Measurements from ENCODE around the gene PUS10.
"Not testable (repeated sequence)": the region's sequence is repeated elsewhere in the genome, so short reads cannot be mapped to it uniquely, and the experiment has no call there.

PUS10 gene

DNA sequence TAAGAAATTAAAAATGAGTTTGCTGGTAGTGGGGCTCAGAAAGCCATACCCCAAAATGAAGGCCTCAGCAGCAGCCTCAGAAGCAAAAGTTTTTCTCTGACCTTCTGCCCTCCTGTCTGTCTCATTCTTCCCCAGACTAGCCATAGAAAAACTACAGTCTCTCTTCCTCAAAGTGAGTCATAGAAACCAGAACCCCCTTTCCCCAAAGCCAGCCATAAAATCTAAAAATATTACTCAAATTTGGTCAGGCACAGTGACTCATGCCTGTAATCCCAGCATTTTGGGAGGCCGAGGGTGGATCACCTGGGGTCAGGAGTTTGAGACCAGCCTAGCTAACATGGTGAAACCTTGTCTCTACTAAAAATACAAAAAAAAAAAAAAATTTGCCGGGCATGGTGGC lies 5.8 kb downstream of the PUS10 start:
- DNase-seq = peak; percentile 78 to 90 (median 88)

GRCh38 chr2:61011678-61012077 lies 6.4 kb downstream of the PUS10 start:
- DNase-seq = peak in 2 of 3 donors; percentile 26 to 31

- DNase-seq = no peak
Measured at GRCh38 chr2:61009355-61009754, 8.7 kb downstream of the PUS10 start.

- peak in 1 of 3 donors; percentile 31 for DNase-seq
Measured at GRCh38 chr2:61006486-61007105, 11.5 kb downstream of the PUS10 start.

DNA sequence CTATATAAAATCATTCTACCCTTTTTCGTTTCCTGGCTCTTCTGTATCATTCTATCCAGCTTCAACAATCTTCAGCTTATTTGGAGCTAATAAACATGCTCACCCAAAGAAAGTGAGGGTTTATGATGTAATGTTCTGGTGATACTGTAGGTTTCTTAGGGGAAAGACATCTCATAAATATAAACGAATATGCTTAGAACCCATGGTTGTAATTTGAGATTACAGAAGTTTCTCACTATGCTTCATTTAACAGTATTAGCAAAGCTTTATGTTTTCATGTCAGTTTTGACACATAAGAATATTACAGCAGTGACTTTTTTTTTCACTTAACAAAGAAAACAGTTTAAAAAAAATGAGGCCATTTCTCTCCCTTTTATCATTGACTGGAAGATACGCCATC lies 12.3 kb downstream of the PUS10 start:
- DNase-seq = no peak

DNA sequence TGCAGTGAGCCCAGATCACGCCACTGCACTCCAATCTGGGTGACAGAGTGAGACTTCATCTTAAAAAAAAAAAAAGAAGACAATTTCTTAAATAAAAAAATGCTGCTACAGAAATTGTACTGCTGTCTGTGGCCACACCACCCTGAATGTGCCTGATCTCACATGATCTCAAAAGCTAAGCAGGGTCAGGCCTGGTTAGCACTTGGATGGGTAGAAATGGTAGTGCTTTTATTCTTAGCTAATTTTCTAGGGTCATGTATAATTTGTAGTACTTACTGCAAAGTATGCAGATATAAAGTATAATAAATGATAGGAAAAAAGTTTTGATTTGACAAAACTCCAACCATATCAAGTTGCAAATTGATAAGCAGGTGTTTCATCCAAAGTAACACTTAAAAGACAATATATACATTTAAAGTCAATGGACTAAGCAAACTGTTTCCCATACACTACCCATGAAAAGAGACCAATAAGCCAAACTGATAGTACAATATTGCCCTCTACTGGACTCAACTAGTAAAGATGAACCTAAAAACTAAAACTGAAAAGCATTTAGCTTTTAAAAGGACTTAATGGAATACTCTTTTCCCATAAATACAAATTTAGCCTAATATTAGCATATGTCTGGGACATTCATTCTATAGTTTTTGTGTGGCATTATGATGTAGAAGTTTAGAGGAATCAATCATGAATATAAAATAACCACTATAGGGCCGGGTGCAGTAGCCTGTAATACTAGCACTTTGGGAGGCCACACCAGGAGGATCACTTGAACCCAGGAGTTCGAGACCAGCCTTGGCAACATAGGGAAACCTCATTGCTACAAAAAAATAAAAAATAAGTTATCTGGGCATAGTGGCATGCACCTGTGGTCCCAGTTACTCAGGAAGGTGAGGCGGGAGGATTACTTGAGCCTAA lies 19.2 kb downstream of the PUS10 start:
- peak; percentile 64 to 85 (median 79) for DNase-seq

DNA sequence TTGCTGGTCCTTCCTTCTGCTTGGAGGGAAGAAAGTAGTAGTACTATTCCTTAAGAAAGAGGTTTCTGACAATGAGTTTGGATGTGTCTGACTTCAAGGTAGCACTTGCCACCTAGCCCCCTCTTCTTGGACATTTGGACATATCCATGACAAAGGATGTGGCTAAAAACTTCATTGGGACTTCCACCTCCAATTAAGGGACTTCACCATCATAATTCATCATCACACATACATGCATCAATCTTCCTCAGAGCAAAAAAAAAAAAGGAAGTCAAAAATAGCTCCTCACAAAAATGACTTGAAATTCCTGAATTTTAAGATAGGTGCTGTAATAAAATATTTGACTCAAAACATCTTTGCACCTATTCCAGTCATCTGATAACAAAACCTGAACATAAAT lies 23.9 kb downstream of the PUS10 start:
- DNase-seq = peak in 2 of 3 donors; percentile 42 to 54

DNA sequence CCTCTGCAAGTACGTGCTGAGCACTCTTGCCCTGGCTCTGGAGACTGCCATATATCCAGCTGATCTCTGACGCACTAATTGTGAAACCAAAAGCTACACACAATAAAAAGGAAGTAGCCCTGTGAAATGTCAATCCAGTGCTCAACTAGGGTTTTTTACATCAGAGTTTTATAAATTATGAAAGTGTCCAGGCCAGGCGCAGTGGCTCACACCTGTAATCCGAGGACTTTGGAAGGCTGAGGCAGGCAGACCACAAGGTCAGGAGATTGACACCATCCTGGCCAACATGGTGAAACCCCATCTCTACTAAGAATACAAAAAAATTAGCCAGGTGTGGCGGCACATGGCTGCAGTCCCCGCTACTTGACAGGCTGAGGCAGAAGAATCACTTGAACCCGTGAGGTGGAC lies 25.1 kb downstream of the PUS10 start:
- peak; percentile 84 to 94 (median 93) for DNase-seq

GRCh38 chr2:60991644-60992043 lies 26.4 kb downstream of the PUS10 start:
- no peak for DNase-seq

- no peak for DNase-seq
Measured at GRCh38 chr2:60989259-60989658, 28.8 kb downstream of the PUS10 start.

DNA sequence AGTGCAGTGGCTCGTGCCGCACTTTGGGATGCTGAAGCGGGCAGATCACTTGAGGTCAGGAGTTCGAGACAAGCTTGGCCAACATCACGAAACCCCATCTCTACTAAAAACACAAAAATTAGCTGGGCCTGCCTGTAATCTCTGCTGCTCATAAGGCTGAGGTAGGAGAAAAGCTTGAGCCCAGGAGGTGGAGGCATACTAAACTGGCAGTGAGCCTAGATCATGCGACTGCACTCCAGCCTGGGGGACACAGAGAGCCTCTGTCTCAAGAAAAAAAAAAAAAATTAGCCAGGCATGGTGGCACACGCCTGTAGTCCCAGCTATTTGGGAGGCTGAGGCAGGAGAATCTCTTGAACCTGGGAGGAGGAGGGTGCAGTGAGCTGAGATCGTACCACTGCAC lies 30.4 kb downstream of the PUS10 start:
- not testable (repeated sequence) for DNase-seq

DNA sequence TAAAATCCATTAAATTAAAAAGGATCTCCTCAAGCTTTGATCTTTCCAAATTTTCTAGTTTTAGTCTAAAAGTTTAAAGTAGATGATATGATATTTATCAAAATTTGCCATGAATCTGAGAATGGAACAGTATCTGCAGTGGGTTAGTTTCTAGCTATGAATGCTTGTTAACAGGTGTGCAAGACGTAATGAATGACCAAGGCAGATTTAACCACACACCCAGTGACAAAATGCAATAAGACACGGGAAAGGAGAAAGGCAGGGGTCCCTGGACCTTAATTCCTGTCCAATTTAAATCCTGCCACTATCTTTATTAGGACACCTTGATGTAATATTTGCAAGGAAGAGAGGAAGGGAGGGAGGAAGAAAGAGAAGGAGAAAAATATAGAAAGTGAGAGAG lies 31.0 kb downstream of the PUS10 start:
- DNase-seq = no peak

GRCh38 chr2:60984720-60985119 lies 33.3 kb downstream of the PUS10 start:
- peak; percentile 11 to 67 (median 67) for DNase-seq

- DNase-seq = not testable (repeated sequence)
Measured at GRCh38 chr2:60982066-60982465, 36.0 kb downstream of the PUS10 start.

DNA sequence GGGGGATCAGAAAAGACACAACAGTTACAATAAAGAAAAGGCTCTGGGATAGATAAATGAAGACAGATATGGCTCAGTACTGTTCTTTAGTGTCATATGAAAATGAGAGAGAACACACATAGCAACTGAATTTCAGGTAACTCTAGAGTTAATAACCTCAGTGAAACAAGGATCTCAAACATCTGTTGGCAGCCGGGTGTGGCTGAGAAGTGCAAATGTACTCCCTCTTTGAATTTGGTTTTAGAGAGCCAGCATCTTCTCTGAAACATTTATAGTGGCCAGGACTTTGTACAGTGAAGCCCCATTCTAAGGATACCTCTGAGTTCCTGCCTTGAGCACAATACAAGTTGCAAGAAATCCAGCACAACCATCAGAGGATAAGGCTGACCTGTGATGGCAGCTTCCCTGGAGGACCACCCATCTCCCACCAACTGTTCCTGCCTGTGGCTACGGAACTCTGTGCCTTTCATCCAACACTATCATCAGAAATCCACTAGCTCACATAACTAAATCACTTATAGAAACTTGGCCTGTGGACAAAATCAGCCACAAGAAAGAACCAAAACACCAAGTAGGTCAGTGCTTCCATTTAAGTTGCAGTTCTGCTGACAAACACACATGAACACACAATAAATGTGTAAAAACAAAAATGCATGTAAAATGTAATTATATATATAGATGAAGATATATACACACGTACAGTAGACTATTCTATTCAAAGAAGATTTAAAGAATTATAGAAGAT lies 37.8 kb downstream of the PUS10 start:
- no peak for DNase-seq

- DNase-seq = peak; percentile 24 to 29 (median 28)
Measured at GRCh38 chr2:60979231-60979630, 38.8 kb downstream of the PUS10 start.

GRCh38 chr2:60977562-60977895 lies 40.5 kb downstream of the PUS10 start:
- no peak for DNase-seq

- DNase-seq = no peak
Measured at GRCh38 chr2:60976875-60977561, 41.0 kb downstream of the PUS10 start.

- DNase-seq = no peak
Measured at GRCh38 chr2:60976256-60976850, 41.7 kb downstream of the PUS10 start.

DNA sequence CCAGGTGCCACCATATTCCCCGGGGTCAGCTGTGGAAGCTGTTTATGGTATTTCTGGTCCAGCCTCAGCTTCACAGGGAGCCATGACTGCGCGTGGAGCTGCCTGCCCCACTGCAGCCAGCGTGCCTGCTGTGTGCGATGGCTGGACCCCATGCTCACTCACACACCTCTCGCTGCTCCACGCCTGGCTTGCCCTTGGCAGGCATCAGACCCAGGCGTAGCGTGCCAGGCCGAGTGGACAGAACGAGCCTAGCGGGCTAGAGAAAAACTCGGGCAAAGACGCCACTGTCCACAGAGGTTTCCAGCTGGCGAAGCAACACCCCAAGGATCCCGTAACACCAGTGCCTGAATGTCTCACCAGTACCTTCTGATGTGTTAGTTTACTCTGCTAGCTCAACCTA lies 43.4 kb downstream of the PUS10 start:
- no peak for DNase-seq

- no peak for DNase-seq
Measured at GRCh38 chr2:60973705-60974104, 44.4 kb downstream of the PUS10 start.

DNA sequence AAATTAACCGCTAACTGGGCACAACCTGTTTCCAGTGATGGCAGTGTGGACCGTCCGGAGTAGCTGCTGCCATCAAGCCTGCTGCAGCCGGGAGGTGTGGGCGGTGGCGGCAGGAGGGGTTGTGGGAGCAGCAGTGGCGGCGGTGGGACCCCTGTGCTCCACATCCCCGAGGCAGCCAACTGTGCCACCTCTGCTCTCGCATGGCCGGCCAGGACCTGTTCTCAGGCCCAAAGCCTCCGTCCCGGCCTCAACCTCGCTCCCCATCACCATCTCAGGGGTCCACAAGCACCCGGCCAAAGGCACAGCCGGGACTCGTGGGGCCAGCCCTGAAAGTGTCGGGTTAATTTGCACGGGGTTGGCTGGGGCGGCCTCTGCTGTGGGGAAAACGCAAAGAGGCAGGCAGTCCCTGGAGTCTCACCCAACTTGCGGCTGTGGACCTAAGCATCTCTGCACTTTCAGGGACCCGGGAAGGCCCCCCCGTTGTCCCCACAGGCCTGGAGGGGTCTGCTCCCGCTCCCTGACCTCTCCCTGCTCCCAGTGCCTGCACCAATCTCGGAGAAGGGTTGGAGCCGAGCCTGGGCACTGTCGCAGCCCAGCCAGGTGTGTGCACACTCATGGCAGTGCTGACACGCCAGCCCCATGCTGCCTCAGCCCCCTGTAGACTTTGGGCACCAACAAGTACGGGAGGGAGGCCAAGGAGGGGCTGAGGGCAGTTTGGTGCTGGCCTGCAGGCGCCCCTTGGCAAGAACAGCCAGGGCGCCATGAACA lies 45.0 kb downstream of the PUS10 start:
- DNase-seq = no peak
